NCI-H526 (cell line): Measurements from ENCODE around the gene OR52K2.
"Not testable (repeated sequence)": the region's sequence is repeated elsewhere in the genome, so short reads cannot be mapped to it uniquely, and the experiment has no call there.

Experiments used
- DNase-seq, 2 experiments: peaks; one replicate each; lab custom pipeline; 2025; lab: John Stamatoyannopoulos, UW

The OR52K2 gene

DNA sequence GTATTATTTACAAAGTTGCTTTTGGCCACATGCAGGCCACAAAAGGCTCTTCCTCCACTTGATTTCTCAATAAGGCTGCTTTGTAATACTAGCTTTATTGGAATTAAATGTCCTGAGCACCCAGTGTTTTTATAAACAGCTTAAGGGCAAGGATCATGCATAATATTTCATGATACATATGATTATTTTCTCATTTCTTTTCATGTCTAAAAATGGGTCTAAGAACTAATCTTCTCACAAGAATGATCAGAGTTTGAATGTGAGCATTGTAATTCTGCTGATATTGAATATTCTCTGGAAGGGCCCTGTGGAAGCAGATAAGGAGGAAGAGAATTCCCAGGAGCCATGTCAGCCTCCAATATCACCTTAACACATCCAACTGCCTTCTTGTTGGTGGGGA is at the start of gene OR52K2:
TSS of gene OR52K2 (plus strand) at position 301 of the 400 bp plus-strand sequence. CDS start at position 346, 45 bp downstream.
- no peak for DNase-seq

DNA sequence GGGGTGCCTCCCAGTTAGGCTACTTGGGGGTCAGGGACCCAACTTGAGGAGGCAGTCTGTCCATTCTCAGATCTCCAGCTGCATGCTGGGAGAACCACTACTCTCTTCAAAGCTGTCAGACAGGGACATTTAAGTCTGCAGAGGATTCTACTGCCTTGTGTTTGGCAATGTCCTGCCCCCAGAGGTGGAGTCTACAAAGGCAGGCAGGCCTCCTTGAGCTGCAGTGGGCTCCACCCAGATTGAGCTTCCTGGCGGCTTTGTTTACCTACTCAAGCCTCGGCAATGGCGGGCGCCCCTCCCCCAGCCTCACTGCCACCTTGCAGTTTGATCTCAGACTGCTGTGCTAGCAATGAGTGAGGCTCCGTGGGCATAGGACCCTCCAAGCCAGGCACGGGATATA is 42.9 kb upstream of the OR52K2 start:
- DNase-seq = not testable (repeated sequence)

DNA sequence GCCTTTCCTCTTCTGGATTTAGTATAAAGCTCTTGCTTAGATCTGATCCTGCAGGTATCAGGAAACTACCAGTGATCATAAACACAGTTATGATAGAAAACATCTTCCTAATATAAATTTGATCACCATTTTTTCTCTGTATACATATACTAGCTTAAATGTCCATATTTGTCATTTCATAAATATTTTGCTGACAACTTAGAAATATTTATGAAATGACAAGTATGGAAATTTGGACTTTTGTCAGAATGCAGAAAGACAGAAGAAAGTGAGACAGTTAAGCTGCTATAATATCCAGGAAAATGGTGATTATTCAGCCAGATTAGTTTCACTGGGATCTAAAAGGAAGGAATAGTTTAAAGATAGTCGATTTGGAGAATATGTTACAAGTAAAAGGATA is 32.8 kb upstream of the OR52K2 start:
- DNase-seq = no peak

DNA sequence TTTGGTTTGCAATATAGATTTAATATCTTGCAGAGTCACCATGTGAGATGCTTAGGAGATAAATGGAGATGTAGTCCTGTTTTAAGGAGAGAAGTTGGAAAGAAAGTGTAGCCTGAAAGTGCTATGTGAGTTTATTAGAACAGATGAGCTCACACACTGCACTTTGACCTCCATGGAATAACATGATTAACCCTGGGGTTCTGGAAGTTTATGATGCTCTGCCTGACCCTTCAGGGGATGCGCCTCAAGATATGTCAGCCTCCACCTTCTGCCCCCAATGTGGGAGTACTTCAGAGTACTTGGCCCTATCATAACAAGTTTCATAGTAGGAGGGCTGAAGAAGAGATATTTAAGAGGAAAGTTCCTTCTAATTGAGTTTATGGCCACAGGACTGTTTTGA is 32.3 kb upstream of the OR52K2 start:
- no peak for DNase-seq

DNA sequence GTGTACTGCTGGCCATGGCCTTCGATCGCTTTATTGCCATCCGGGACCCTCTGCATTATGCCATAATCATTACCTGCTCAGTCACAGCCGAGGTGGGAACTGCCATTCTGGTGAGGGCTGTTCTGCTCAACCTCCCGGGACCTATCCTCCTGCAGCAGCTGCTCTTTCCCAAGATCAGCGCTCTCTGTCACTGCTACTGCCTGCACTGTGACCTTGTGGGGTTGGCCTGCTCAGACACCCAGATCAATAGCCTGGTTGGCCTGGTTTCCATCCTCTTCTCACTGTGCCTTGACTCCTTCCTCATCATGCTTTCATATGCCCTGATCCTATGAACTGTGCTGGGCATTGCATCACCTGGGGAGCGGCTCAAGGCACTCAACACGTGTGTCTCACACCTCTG is 30.7 kb upstream of the OR52K2 start:
- no peak for DNase-seq

DNA sequence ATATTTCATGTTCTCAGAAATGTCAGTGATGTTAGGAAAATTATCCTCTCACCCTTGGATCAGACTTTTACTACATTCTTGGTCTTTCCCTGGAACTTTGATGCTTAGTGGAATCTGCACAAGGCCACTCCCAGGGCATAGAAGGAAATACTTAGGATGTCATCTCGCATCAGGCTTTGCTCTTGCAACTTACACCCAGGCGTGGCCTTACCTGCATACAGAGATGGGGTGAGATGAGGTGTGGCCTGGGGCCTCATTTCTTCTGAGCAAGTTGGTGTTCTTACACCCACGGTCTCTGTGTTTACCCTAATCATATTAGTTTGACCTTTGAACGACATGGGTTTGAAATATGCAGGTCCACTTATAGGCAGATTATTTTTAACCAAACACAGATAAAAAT is 19.0 kb upstream of the OR52K2 start:
- no peak for DNase-seq

DNA sequence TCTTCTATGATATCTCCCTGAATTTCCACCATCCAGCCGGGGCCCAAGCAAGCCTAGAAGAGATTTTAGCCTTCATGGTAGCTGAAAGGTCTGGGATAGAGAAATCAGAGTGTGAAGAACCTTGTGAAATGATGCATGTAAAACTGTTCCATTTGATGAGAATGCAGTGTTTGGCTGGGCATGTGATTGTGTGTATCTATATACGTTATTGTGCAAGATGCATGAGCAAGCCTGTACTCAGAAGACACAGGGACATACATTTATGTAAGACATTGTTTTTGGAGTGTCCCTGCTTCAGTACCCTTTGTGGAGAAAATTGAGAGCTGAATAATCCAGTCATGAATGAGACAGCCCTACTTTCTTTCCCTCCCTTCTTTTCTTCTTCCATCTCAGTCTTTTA is 15.2 kb upstream of the OR52K2 start:
- no peak for DNase-seq

DNA sequence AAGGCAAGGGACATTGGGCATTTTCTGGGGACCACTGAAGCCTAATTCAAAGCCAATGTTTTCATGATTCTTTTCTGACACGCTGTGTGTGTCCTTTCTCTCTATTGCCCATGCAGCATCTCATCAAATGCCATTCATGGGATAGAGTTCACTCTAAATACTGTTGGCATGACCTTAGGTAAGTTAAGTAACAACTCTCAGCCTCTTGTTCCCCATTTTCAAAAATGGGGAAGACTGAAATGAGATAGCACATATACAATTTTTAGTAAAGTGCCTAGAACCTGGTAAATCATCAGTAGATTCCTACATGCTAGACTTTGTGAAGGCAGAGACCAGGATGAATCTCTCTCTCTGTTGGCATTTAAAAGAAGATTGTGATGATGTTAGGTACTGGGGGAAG is 12.7 kb upstream of the OR52K2 start:
- no peak for DNase-seq

DNA sequence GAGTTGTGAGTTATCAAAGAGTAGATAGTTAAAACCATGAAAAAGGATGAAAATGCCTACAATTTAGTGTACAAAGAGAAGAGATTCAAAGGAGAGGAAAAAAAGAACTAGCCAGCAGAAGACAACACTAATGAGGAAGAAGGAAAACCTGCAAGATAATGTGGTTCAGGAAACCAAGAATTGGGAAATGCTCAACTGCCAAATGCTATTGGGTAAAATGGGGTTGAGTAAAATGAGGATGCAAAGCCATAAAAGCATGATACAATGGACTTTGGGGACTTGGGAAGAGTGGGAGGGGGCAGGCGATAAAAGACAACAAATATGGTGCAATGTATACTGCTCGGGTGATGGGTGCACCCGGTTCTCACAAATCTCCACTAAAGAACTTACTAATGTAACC is 7.6 kb upstream of the OR52K2 start:
- no peak for DNase-seq

DNA sequence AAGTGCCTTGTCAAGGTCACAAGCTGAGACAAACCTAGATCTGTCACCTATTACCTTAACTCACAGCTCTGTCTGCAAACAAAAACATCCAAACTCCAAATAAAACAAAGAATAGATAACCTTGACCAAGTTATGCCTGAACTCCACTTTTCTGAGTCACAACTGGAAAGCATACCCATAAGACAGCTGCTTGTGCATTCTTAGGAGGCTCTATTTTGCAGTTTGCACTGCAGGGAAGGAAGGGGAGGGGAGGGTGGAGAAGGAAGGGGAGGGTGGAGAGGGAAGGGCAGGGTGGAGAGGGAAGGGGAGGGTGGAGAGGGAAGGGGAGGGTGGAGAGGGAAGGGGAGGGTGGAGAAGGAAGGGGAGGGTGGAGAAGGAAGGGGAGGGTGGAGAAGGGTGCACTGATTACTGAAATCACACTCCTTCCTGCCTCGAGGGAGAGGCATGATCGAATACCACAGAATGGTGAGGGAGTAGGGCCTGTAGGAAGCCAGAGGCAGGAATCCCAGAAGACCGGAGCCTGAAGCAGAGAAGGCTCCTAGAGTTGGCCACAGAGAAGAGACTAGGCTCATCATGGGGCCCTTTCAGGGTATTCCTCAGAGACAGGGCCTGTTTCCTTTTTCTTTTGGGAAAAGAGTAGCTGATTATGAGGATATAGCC is 5.7 kb upstream of the OR52K2 start:
- DNase-seq = no peak

DNA sequence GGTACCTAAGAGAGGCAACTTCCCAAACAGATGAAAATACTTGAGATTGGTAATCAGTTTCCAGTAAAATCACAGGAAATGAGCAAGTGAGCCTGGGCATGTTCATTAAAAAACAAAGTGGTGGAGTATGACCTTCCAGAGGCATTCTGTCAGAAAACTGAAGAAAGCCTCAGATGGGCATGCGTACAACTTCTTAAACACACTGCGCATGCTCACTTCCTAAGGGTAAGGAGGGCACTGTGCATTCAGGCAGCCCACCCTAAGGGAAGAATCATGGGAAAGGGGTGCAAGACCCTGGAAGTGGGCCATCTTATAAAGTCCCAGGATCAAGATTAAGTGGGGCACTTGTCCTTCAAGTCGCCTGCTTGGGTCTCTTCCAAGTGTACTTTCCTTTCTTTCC is 4.0 kb downstream of the OR52K2 start:
- no peak for DNase-seq

DNA sequence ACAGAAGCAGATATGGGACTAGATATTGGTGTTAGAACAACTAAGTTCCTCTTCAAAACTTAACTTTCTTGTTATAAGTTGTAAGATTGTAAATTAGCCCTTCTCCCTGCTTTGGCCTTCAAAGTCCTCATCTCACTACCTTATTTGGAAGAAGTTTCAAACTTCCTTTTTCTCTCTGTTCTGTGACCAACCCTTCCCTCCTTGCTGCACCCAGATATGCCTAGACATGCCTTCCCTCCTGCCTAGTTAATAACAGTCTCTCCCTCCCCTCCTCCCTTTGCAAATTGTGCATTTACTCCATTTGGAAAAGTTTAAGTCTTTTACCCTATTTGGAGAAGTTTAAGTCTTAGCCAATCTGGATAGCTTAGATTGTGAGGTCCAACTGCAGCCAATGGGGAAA is 4.9 kb downstream of the OR52K2 start:
- no peak for DNase-seq

DNA sequence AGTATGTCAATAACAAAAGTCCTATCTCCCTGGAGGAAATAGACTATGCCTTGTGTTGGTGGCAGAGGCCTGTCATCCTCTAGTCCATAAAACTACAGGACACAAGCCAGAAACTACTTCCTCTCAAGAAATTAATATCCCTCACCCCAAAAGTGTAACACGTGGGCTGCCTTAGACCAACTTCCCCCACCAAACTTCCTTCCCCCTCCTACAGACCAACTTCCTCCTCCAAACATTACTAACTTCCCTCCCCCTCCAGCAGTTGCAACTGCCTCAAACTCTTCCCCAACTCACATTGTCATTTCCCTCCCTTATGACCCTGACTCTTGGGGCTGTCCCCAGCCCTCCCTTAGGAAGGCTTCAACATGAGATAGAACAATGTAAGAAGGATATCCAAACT is 6.3 kb downstream of the OR52K2 start:
- no peak for DNase-seq

DNA sequence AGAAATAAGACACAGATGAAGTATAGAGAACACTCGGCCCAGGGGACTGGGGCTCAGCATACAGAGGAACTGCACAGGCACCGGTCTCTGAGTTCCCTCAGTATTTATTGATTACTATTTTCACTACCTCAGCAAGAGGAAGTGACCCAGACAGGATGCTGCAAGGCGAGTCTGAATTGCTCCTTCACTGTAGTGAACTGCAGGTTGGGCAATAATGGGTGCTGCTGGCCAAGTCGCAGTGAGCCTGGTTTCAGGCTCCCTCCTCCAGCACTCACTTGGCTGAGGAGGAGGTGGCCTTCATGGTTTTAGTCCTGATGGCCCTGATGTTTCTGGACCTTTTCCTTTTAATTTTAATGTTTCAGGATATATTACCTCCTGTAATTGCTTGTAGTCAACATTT is 10.4 kb downstream of the OR52K2 start:
- DNase-seq = no peak

DNA sequence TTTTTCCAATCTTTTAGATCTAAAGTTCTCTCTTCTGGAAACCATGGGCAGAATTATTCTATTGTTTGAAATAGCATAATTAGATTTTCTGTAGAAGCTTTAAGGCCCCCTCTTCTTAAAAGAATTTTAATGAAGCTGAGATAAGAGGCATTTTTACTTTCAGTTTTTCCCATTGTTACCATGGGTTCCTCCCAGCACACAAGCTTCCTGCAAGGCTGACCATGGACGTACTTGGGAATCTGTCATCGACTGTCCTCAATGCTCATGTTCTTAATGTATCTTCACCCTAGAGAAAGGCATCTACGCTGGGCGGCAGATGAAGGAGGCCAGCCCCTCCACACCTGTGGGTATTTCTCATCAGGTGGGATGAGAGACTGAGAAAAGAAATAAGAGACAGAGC is 11.1 kb downstream of the OR52K2 start:
- no peak for DNase-seq

DNA sequence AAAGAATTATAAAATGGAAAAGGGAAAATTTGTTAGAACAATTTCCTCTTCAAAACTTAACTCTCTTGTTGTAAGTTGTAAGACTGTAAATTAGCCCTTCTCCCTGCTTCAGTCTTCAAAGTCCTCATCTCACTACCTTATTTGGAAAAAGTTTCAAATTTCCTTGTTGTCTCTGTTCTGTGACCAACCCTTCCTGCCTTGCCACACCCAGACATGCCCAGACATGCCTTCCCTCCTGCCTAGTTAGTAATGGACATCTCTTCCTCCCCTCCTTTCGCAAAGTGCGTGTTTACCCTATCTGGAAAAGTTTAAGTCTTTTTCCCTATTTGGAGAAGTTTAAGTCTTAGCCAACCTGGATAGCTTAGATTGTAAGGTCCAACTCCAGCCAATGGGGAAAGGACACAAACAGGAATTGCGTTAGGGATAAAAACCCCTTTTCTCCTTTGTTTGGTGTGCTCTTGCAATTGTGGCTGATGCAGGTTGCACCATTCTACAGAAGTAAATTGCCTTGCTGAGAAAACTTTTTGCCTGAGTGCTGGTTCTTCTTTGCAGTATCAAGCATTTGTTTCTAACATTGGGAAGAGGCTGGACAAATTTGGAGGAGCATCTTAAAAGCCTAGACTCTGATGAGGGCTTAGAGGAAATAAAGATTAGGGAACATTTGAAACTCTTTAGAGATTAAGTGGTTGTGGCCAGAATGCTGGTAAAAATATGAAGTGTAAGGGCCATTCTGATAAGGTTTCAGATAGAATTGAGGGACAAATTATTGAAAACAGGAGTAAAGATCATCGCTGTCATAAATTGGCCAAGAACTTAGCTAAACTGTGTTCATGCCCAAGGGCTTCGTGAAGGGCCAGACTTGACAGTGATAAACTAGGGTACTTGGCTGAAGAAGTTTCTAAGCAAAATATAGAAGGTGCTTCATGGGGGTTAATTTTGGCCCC is 15.4 kb downstream of the OR52K2 start:
- DNase-seq = peak; percentile 34 to 47

DNA sequence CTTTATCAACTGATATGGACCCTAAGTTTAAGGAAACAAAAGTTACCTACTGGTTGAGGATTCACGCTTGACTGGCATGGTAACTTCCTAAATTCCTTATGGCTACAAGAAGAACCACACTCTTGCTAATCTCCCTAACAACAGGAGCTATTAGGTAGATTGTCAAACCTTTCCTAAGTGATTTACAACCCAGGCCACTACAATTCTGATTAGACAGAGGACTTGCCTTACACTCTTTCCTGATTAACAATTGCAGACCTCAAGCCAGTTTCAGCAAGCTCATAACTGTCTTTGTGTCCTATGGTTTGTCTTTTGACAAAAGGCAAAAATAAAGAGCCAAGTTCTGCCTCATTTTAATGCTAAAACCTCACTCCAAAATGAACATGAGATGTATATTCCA is 16.3 kb downstream of the OR52K2 start:
- no peak for DNase-seq

DNA sequence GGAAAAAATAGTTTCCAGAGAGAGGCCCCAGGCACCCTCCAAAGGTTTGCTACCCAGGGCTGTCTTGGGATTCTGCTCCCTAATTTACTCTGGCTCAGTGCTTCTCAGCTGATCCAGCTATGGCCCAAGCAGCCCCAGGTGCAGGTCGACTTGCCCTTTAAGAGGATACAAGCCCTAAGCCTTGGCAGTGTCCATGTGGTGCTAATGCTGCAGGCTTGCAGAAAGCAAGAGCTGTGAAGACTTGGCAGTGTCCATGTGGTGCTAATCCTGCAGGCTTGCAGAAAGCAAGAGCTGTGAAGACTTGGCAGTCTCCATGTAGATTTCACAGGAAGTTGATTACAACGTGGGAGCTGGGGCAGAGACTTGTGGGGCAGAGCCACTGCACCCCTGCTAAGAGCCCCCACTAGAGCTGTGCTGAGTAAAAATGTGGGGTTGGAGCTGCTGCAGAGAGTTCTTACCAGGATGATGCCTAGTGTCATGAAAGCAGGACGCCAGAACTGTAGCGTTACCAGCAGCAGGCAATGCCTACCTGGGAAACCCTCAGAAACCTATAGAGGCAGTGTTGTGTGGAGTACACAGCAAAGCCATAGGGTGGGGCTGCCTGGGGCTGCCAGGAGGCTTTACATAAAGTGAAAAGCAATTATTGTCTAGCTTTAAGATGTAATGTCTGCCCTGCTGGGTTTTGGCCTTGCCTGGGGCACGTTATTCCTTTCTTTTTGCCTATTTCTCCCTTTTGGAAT is 17.2 kb downstream of the OR52K2 start:
- peak in 1 of 2 experiments; percentile 57 for DNase-seq

DNA sequence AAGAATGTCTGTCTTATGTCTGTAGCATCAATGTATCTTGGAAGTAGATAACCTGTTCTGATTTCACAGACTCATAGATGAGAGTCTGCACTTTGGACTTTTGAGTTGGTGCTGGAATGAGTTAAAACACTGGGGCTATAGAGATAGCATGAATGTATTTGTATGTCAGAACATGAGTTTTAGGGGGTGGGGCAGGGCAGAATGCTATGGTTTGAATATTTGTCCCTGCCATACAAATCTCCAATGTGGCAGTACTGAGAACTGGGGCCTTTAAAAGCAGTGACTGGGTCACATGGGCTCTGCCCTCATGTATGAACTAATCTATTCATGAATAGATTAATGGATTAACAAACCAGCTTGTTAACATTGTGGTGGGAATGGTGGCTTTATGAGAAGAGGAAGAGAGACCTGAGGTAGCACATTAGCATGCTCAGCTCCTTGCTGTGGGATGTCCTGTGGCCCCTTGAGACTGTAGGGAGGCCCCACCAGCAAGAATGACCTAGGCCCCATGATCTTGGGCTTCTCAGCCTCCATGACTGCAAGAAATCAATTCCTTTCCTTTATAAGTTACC is 17.9 kb downstream of the OR52K2 start:
- peak in 1 of 2 experiments; percentile 35 for DNase-seq

DNA sequence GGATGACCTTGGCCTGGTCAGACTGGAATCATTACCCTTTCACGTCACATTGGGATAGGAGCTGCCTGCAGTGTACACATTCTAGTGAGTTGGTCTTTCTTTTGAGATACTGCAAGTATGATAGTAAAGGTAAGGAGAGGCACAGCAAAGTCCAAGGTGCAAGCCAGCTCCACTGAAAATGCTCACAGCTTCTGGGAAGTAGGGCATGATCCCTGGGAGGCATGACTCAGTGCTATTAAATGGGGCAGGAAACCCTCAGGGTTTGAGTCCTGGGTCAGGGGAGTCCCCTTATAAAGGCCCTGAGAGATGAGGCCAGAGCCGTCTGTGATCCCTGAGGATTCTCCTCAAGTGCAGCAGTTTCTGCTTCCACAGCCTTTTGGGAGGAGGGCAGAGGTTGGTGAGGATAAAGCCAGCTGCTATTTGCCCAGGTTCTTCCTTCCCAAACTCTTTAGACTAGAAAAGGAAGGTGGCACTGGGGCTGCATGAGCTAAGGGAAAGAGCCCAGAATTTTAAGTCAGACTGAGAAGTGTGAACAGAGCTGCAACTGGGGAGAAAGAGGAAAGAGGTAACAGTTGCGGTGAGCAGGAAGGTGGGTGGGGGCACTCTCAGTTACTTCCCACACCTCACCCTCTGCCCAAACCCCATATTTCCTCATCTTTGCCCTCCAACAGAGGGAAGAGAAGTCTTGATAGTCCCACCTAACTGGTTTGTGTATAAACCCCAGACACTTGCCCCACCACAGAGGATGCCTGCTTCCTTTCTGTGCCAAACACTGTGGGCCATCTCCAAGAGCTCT is 18.9 kb downstream of the OR52K2 start:
- no peak for DNase-seq

DNA sequence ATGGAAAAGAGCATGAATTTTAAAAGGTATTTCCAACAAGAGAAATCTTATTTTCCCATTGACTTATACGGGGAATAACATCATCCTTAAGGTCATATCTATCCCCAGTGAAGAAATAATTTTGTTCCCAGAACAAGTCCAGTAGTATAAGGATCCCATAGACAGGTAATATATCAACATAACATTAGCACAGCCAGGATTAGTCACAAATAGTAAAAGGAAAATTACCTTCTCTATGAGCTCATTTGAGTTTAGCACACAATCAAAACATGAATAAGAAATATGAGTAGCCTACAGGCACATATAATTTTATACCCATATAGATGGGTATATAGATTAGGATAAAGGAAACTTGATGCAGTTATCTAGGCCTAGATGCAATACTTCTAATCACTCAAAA is 30.5 kb downstream of the OR52K2 start:
- no peak for DNase-seq
